COLO668 (cell line): ENCODE data around the gene ACTR3C.
"Not testable (repeated sequence)": the region's sequence is repeated elsewhere in the genome, so short reads cannot be mapped to it uniquely, and the experiment has no call there.

Experiments used
- DNase-seq: peaks from one replicate; lab custom pipeline; 2025; ENCODE audit not compliant: unreplicated experiment; lab: John Stamatoyannopoulos, UW

ACTR3C gene

DNA sequence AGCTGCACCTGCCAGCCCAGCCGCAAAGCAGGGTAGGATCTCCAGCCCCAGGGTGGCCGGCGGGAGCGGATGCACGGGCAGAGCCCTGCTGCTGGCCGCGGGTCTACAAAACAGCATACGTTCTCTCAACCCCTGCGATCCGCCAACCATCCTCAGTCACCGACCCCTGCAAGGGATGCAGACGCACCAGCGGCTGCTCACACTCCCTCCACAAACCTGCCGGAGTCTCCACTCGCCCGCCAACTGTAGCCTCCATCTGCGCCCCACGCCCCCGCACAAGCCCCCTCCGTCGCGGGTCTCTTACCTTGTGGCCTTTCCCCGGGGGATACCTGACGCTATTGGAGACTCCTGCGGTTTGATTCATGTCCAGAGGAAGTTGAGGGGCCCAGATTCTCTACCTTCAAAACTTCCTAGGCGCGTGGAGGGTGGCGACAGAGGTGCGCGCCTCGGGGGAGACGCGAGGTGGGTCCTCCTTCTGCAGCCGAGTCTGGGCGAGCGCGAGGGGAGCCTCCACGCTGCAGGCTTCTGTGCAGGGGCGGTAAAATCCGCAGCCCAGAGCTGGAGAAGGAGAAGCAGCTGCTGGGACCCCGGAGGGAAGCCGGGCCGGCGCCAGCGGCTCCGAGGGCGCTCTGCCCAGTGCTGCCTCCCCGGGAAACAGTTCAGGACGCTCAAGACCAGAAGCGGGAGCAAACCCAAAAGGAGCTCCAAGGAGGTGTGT lies 103.2 kb downstream of the ACTR3C start:
- not testable (repeated sequence) for DNase-seq

- DNase-seq, result not testable (repeated sequence)
These were observed 116.5 kb downstream of the ACTR3C start for GRCh38 chr7:150206848-150207247.

DNA sequence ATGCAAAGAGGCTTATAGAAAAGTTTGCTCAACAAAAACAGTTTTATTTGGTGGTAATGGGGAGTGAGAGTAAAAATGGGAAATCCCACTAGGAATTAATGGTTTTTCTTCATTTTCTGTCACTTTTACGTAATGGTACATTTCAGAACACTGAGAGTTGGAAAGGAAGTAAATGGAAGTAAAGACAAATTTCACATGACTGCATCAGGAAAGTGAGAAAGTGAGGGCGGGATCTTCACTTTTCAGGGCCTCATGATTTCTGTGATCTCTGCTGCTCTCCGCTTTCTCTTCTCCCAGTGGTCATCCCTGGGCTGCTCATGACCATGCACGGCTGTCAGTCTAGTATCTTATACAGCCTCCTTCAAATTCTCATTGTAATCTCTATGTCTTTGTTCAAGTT lies 117.5 kb downstream of the ACTR3C start:
- not testable (repeated sequence) for DNase-seq

DNA sequence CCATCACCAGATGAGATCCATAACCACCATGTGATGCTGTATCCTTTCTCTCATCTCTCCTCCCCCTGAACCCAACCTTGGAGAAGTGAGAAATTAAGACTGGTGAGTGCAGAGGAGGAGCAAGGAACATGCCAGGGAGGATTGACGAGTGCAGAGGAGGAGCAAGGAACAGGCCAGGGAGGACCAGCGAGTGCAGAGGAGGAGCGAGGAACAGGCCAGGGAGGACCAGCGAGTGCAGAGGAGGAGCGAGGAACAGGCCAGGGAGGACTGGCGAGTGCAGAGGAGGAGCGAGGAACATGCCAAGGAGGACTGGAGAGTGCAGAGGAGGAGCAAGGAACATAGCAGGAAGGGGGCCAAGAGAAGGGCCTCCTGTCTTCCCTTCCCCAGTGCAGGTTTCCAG lies 118.8 kb downstream of the ACTR3C start:
- DNase-seq, result not testable (repeated sequence)

DNA sequence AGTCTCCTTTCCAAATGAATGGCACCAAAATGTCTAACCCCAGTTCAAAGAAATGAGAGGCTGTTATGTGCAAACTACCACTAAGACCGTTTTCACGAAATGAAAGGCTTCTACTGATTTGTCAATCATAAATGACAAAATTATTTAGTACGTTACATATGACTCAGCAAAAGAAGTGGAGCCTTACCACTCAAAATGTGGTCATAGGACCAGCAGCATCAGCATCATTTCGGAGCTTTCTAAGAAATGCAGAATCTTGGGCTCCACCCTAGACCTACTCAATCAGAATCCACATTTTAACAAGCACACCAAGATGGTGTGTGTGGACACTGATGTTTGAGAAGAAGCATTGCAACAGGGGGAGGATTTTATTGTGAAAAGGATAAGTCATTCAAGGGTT lies 120.5 kb downstream of the ACTR3C start:
- DNase-seq, result not testable (repeated sequence)
